NB4 (cell line): ENCODE measurements around the gene ABCG4.

Experiments used
- CTCF ChIP-seq: IDR thresholded peaks from one replicate; pipeline ENCODE4 v1.5.1; 2012; ENCODE audit warnings: low read depth, low read length
- MAX ChIP-seq: IDR thresholded peaks from 2 replicates; pipeline ENCODE4 v1.6.1; 2011; ENCODE audit warnings: low read depth, low read length
- MYC ChIP-seq: IDR thresholded peaks from 2 replicates; pipeline ENCODE4 v1.6.1; 2011; ENCODE audit warnings: low read depth, low read length
- POLR2A ChIP-seq: IDR thresholded peaks from 2 replicates; pipeline ENCODE4 v1.6.1; 2011; ENCODE audit warnings: mild to moderate bottlenecking; ENCODE audit not compliant: insufficient read length; ENCODE audit errors: extremely low read depth

- TF ChIP-seq MAX: no peak
- no peak for TF ChIP-seq CTCF
- TF ChIP-seq POLR2A: no peak
- no peak for TF ChIP-seq MYC
Observed at GRCh38 chr11:119158467-119158866, 9.6 kb downstream of the ABCG4 start.
